KOPT-K1 (cell line): Measurements from ENCODE around the gene MAD1L1.
A peak's percentile ranks its signal among the peaks of the same experiment; 100 is the strongest.
"Not testable (repeated sequence)": the region's sequence is repeated elsewhere in the genome, so short reads cannot be mapped to it uniquely, and the experiment has no call there.

ENCODE experiments used
- H3K27ac ChIP-seq: fragments of 200-600 bp; sonication (generic); 2 replicates; pipeline ENCODE4 v1.5.1; 2016; ENCODE audit warnings: antibody characterized with exemption, mild to moderate bottlenecking, low read depth, low read length; ENCODE audit not compliant: poor library complexity, severe bottlenecking
- H3K36me3 ChIP-seq: fragments of 200-600 bp; sonication (generic); 2 replicates; pipeline ENCODE4 v1.5.1; 2017; ENCODE audit warnings: antibody characterized with exemption, mild to moderate bottlenecking, low read length, moderate library complexity; ENCODE audit not compliant: insufficient read depth
- H3K9me3 ChIP-seq: fragments of 200-600 bp; sonication (generic); 2 replicates; pipeline ENCODE4 v1.5.1; 2017; ENCODE audit warnings: antibody characterized with exemption, low read length, mild to moderate bottlenecking; ENCODE audit not compliant: insufficient read depth, poor library complexity, severe bottlenecking

Gene MAD1L1

DNA sequence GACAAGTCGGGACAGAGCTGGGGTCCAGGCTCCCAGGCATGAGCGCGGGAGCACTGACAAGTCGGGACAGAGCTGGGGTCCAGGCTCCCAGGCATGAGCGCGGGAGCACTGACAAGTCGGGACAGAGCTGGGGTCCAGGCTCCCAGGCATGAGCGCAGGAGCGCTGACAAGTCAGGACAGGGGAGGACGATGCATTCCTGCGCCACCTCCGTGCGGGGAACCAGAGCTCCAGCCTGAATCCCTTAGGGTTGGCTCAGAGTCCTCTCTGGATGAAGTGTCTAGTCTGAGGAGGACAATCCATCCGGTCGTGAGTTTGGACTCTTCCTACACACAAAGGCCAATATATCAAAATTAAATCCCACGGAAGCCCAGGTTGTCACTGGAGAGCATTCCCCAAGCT, 196.5 kb downstream of the MAD1L1 start:
- H3K27ac ChIP-seq: not testable (repeated sequence)

GRCh38 chr7:2034291-2035201, 198.2 kb downstream of the MAD1L1 start:
- H3K9me3 ChIP-seq: peaks cover 3% of the 10 kb centered on the region
- peaks cover 7% of the 10 kb centered on the region; the same call in 1 of the 2 replicates for H3K36me3 ChIP-seq
- H3K27ac ChIP-seq: no peak overlapping the region

More for the DNA sequence above, 196.5 kb downstream of the MAD1L1 start:
- H3K9me3 ChIP-seq, H3K36me3 ChIP-seq: not testable (repeated sequence)

DNA sequence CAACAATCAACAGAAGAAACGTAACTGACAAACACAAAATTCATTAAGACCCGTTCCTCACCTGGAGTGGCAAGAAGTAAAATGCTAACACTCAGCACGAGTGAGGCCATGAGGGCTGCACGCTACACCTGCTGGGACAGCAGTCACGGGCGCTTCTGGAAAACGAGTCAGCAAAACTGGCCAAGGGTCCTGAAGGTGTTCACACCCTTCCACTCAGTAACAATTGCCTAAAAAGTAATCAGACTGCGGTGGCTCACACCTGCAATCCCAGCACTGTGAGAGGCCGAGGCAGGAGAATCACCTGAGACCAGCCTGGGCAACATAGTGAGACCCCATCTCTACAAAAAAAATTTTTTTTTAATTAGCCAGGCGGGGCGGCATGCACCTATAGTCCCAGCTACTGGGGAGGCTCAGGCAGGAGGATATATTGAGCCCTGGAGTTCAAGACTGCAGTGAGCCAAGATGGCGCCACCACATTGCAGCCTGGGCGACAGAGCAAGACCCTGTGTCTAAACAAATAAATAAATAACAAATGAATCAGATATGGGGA, 199.1 kb downstream of the MAD1L1 start:
- H3K27ac ChIP-seq: no peak overlapping the region
- H3K9me3 ChIP-seq: peaks cover 11% of the 10 kb centered on the region
- peaks cover 14% of the 10 kb centered on the region; the same call in 1 of the 2 replicates for H3K36me3 ChIP-seq

- Histone ChIP-seq H3K27ac (peak overlapping the region; percentile 19), H3K9me3 (peaks cover 19% of the 10 kb centered on the region), H3K36me3 (peaks cover 22% of the 10 kb centered on the region; the same call in 1 of the 2 replicates)
These were observed 199.8 kb downstream of the MAD1L1 start for GRCh38 chr7:2032876-2033407.

DNA sequence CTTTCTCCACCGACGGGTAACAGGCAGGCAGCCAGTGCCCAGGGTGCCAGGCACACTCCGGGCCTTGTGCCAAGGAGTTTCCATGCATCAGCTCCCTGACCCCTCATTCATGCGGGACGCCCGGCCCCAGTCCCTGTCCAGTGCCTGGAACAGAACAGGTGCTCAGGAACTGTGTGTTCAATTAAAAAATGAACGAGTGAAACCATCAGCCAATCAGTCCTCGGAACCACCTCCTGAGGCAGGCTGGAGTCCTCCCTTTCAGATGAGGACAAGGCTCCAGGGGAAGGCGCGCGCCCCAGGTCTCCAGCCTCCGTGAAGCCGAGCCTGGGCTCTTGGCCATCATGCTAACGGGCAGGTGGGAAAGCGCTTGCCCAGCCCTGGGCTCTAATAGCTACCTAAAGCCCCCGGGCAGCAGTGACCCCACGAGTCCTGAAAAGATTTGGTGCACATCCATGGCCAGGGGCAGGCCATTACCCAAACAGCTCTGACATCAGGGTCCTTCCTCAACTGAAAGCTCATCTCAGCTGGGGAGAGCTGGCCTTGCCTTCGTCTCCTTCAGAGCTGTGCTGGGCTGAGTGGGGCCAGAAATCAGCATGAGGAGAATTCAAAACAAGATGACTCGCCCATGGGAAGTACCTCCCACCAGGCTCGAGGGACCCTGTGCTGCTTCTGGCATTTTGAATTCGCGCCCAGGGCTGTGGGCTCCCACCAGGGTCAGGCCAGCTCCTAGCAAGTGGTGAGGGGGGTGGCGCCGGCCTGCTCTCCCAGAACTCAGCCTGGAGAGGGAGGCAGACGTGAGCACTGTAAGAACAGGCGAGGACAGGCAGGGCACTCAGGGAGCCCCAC, 200.5 kb downstream of the MAD1L1 start:
- Histone ChIP-seq H3K9me3 (peaks cover 26% of the 10 kb centered on the region), H3K27ac (peak overlapping the region; percentile 54), H3K36me3 (peaks cover 22% of the 10 kb centered on the region; the same call in 1 of the 2 replicates)

GRCh38 chr7:2031451-2031845, 201.3 kb downstream of the MAD1L1 start:
- Histone ChIP-seq H3K9me3 (peaks cover 32% of the 10 kb centered on the region), H3K36me3 (peaks cover 22% of the 10 kb centered on the region; the same call in 1 of the 2 replicates), H3K27ac (peak overlapping the region; percentile 54)

GRCh38 chr7:2030475-2031450, 202.0 kb downstream of the MAD1L1 start:
- Histone ChIP-seq H3K36me3 (peaks cover 22% of the 10 kb centered on the region; the same call in 1 of the 2 replicates), H3K27ac (peak overlapping the region; percentile 54), H3K9me3 (peaks cover 39% of the 10 kb centered on the region)

- H3K27ac ChIP-seq: no peak overlapping the region
- H3K9me3 ChIP-seq: peaks cover 47% of the 10 kb centered on the region
- H3K36me3 ChIP-seq: peaks cover 28% of the 10 kb centered on the region; the same call in 1 of the 2 replicates
These were observed 202.8 kb downstream of the MAD1L1 start for GRCh38 chr7:2029936-2030335.

- H3K27ac ChIP-seq: no peak overlapping the region
- peaks cover 33% of the 10 kb centered on the region; the same call in 1 of the 2 replicates for H3K36me3 ChIP-seq
- H3K9me3 ChIP-seq: peaks cover 53% of the 10 kb centered on the region
These were observed 203.4 kb downstream of the MAD1L1 start for GRCh38 chr7:2029211-2029905.

GRCh38 chr7:2028733-2029132, 204.0 kb downstream of the MAD1L1 start:
- peaks cover 36% of the 10 kb centered on the region; the same call in 1 of the 2 replicates for H3K36me3 ChIP-seq
- H3K9me3 ChIP-seq: peaks cover 58% of the 10 kb centered on the region
- H3K27ac ChIP-seq: no peak overlapping the region

- H3K27ac ChIP-seq: no peak overlapping the region
- peaks cover 58% of the 10 kb centered on the region for H3K9me3 ChIP-seq
- H3K36me3 ChIP-seq: peaks cover 36% of the 10 kb centered on the region; the same call in 1 of the 2 replicates
These were observed 207.6 kb downstream of the MAD1L1 start for GRCh38 chr7:2025188-2025587.

DNA sequence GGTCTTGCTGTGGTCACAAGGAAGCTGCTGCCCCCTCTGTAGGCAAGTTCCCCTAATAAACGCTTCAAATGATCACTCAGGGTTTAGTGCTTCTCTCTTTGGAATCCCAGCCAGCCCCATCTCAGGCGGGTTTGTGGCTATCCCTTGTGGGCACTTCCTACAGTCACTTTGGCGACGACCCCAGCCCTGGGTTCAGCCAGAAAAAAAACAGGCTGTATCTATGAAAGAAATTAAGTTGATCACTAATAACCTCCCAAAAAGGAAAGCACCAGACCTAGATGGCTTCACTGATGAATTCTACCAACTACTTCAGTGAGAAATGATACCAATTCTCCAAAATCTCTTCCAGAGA, 208.2 kb downstream of the MAD1L1 start:
- Histone ChIP-seq H3K27ac (no peak overlapping the region), H3K36me3 (peaks cover 29% of the 10 kb centered on the region; the same call in 1 of the 2 replicates), H3K9me3 (peaks cover 55% of the 10 kb centered on the region)

DNA sequence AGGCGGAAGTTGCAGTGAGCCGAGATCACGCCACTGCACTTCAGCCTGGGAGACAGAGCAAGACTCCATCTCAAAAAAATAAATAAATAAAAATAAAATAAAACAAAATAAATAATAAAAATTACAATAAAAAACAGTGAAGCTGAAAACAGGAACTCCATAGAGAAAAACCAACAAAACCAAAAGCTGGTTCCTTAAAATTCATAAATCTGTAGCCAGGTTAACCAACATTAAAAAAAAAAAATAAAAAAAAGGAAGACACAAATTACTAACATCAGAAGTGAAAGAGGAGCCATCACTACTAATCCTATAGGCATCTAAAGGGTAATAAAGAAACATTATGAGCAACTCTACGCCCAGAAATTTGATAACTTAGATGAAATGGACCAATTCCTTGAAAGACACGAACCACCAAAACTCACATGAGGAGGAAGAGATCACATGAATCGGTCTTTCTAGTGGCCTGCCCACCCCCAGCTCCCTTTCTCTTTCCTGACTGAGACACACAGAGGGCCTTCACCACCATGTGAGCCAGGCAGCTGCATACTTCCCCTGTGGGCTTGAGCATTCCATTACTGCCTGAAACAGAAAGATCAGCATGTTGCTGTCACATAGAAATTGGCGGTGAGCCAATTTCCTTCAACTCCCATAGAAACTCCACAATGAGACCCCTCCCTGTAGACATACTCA, 208.7 kb downstream of the MAD1L1 start:
- Histone ChIP-seq H3K27ac (no peak overlapping the region), H3K36me3 (peaks cover 25% of the 10 kb centered on the region; the same call in 1 of the 2 replicates), H3K9me3 (peaks cover 50% of the 10 kb centered on the region)
